Epithelial cell of proximal tubule (primary cell): ENCODE results near the gene IPCEF1. TPM values are rescaled to one million over a fixed set of nuclear protein-coding genes. Genes with fewer than 3 reads are reported as not detected.

ENCODE experiments used
- DNase-seq: peaks from one replicate; pipeline ENCODE4 v3.0.0-alpha.2; 2011; ENCODE audit warnings: low read depth
- H3K4me3 ChIP-seq: 2 replicates; pipeline ENCODE4 v1.5.1; 2011; ENCODE audit warnings: low read depth, mild to moderate bottlenecking, low read length
- total RNA-seq: library from RNA; depleted of rRNA; stranded (reverse); fragments of >200 nt; gene quantifications from 2 replicates; pipeline ENCODE4 v1.2.3, GENCODE V29; 2015
- TF ChIP-seq, protein P1 (sequence below): conservative IDR thresholded peaks from 2 replicates; pipeline ENCODE4 v1.5.1; 2012; ENCODE audit warnings: low read depth, mild to moderate bottlenecking, low read length

IPCEF1 gene
- total RNA-seq, 1 donor from 2014 or later = 0.63 TPM

DNA sequence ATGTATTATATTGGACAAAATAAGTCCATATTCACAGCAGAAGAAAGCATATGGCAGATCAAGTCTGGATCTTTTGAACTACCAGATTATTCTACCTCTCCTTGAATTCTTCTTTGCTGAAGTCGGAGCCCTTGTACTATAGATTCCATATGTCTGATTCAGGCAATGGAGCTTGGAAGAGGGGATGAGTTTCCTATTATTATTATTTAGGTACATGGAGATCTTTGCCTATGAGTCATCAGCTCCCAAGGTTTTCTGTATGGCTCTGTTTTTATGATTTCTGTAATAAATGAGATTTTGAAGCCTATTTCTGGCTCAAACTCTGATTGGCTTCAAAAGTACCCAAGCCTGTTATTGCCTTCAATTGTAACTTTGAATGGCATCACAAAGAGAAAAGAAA lies 245.6 kb downstream of the IPCEF1 start:
- no peak for DNase-seq
- H3K4me3 ChIP-seq = no peak overlapping the region
- TF ChIP-seq, protein P1, sequence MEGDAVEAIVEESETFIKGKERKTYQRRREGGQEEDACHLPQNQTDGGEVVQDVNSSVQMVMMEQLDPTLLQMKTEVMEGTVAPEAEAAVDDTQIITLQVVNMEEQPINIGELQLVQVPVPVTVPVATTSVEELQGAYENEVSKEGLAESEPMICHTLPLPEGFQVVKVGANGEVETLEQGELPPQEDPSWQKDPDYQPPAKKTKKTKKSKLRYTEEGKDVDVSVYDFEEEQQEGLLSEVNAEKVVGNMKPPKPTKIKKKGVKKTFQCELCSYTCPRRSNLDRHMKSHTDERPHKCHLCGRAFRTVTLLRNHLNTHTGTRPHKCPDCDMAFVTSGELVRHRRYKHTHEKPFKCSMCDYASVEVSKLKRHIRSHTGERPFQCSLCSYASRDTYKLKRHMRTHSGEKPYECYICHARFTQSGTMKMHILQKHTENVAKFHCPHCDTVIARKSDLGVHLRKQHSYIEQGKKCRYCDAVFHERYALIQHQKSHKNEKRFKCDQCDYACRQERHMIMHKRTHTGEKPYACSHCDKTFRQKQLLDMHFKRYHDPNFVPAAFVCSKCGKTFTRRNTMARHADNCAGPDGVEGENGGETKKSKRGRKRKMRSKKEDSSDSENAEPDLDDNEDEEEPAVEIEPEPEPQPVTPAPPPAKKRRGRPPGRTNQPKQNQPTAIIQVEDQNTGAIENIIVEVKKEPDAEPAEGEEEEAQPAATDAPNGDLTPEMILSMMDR = no peak

DNA sequence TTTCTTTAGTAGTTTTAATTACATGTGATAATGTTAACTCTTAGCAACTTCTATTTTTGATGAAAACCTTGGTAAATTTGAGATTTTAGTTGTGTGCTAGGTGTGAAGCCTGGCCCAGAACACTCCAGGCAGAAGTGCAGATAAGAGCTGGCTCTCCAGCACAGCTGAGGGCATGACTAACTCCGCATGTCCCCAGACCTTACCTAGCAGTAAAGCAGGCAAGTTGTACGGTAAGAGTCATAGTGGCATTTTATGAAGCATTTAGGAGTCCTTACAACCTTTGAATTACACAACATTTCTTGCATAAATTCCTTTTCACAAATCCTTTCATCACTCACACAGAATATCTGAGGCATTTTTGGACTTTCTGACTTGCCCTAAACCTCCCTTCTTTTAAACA lies 250.4 kb downstream of the IPCEF1 start:
- no peak for DNase-seq
- no peak overlapping the region for H3K4me3 ChIP-seq
- TF ChIP-seq, protein P1 = no peak

Other genes with a start within 250 kb of the IPCEF1 start
- 10.3 and 12.4 TPM in 2 replicates for gene CNKSR3, start 153.9 kb upstream of the IPCEF1 start, total RNA-seq